ENCODE results near the gene HABP2.

- TF ChIP-seq CEBPB (tag; IDR thresholded peaks at IDR 0.05) (no peak), CTCF (IDR thresholded peaks at IDR 0.05 in 2 of 3, conservative IDR thresholded peaks at IDR 0.05 in 1 of 3; ENCODE audit: insufficient read depth in 2 of 3, low read depth in 1 of 3, low read length in 3 of 3) (no peak), ZBTB7A (IDR thresholded peaks at IDR 0.05; ENCODE audit: borderline replicate concordance, control insufficient read depth, low read depth, low read length) (no peak), TARDBP (IDR thresholded peaks at IDR 0.05) (no peak), EZH2 (IDR thresholded peaks at IDR 0.05; ENCODE audit: borderline replicate concordance, low read depth, low read length) (no peak), MYC (IDR thresholded peaks at IDR 0.05; ENCODE audit: low read depth, low read length) (no peak), MYC (CRISPR knock-in tag; IDR thresholded peaks at IDR 0.05; ENCODE audit: borderline replicate concordance, low read depth) (no peak), POLR2A (conservative IDR thresholded peaks at IDR 0.05) (no peak)
Measured at GRCh38 chr10:113594652-113595051, 41.8 kb downstream of the HABP2 start.
